IMR-90 (cell line): Measurements from ENCODE around the gene TJAP1.

Experiments
- BHLHE40 ChIP-seq: fragments of 150-350 bp; IDR thresholded peaks from 2 replicates; pipeline ENCODE4 v1.6.1; 2016; ENCODE audit warnings: mild to moderate bottlenecking, low read depth, low read length
- CEBPB ChIP-seq: IDR thresholded peaks from 2 replicates; pipeline ENCODE4 v1.6.1; 2012; ENCODE audit warnings: low read depth, low read length, improper control_type of control experiment
- RAD21 ChIP-seq: IDR thresholded peaks from 2 replicates; pipeline ENCODE4 v1.6.1; 2012; ENCODE audit warnings: low read length, improper control_type of control experiment
- TF ChIP-seq, protein P1 (sequence below): conservative IDR thresholded peaks from 2 replicates; pipeline ENCODE4 v1.5.1; 2012; ENCODE audit warnings: mild to moderate bottlenecking, low read depth, low read length, improper control_type of control experiment

DNA sequence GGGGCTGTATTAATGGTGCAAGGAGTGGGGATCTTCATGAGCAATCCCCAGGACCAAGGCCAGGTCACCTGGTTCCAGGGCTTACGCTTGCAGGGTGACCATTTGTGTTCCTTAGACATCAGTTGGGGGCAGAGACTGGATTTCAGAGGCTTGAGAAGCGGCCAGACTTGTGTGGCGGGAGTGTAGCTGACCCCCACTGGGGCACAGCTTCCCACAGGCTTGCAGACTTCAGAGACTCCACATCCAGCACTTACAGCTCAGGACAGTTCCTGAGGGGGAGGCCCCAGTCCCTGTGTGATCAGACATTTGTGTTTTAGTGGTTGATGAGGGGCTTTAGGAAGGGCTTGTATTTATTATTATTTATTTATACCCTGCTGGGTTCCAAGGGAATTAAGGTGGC lies 15.3 kb downstream of the TJAP1 start:
- TF ChIP-seq BHLHE40 (no peak), CEBPB (no peak), RAD21 (no peak)
- TF ChIP-seq, protein P1, sequence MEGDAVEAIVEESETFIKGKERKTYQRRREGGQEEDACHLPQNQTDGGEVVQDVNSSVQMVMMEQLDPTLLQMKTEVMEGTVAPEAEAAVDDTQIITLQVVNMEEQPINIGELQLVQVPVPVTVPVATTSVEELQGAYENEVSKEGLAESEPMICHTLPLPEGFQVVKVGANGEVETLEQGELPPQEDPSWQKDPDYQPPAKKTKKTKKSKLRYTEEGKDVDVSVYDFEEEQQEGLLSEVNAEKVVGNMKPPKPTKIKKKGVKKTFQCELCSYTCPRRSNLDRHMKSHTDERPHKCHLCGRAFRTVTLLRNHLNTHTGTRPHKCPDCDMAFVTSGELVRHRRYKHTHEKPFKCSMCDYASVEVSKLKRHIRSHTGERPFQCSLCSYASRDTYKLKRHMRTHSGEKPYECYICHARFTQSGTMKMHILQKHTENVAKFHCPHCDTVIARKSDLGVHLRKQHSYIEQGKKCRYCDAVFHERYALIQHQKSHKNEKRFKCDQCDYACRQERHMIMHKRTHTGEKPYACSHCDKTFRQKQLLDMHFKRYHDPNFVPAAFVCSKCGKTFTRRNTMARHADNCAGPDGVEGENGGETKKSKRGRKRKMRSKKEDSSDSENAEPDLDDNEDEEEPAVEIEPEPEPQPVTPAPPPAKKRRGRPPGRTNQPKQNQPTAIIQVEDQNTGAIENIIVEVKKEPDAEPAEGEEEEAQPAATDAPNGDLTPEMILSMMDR: no peak
